ENCODE data around the gene CPLX4. TPM values are rescaled to one million over a fixed set of nuclear protein-coding genes. Genes with fewer than 3 reads are reported as not detected.

Gene CPLX4
- total RNA-seq, 6 donors from 2014 or later = not detected

DNA sequence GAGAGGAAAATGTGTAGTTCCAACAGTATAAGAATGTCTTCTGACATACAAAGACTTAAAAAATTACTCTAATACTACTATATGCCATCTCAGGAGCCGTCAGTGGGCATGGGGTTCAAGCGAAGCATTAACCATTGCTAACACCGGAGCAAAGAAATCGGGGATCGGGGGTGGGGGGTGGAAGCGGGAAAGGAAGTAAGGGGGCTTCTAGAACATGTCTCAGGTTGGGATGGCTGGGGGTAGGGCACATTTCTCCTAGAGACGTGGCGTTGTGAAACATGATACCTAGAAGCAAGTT, 39.9 kb upstream of the CPLX4 start:
- H3K27ac ChIP-seq = peak overlapping the region; percentile 86 to 95 (median 92)
- H3K9me3 ChIP-seq = no peaks in the 10 kb centered on the region
- H3K4me3 ChIP-seq = peak overlapping the region; percentile 73 to 95 (median 90)
- H3K4me1 ChIP-seq = peaks cover 11 to 23% (median 17%) of the 10 kb centered on the region in 4 donors
- ATAC-seq (ENCODE audit: low FRiP score in 2 of 2) (no peak), DNase-seq (peak in 1 of 2 donors; percentile 45)
- 1% methylated on average over 8 of the region's 8 CpGs for WGBS, 2 donors
- H3K36me3 ChIP-seq = peaks cover 0 to 26% (median 9%) of the 10 kb centered on the region in 4 donors
- no peak for TF ChIP-seq EP300 (IDR thresholded peaks at IDR 0.05)
- no peak for TF ChIP-seq POLR2AphosphoS5 (IDR thresholded peaks at IDR 0.05)
- TF ChIP-seq, protein P1, sequence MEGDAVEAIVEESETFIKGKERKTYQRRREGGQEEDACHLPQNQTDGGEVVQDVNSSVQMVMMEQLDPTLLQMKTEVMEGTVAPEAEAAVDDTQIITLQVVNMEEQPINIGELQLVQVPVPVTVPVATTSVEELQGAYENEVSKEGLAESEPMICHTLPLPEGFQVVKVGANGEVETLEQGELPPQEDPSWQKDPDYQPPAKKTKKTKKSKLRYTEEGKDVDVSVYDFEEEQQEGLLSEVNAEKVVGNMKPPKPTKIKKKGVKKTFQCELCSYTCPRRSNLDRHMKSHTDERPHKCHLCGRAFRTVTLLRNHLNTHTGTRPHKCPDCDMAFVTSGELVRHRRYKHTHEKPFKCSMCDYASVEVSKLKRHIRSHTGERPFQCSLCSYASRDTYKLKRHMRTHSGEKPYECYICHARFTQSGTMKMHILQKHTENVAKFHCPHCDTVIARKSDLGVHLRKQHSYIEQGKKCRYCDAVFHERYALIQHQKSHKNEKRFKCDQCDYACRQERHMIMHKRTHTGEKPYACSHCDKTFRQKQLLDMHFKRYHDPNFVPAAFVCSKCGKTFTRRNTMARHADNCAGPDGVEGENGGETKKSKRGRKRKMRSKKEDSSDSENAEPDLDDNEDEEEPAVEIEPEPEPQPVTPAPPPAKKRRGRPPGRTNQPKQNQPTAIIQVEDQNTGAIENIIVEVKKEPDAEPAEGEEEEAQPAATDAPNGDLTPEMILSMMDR (IDR thresholded peaks at IDR 0.05) = no peak
- no peak for TF ChIP-seq POLR2A (IDR thresholded peaks at IDR 0.05)
- no peaks in the 10 kb centered on the region for H3K27me3 ChIP-seq

- no peaks in the 10 kb centered on the region for H3K27me3 ChIP-seq
- no peak for DNase-seq
- H3K4me1 ChIP-seq = peaks cover 11 to 23% (median 17%) of the 10 kb centered on the region in 4 donors
- 8 to 17% methylated on average over 4 of the region's 4 CpGs for WGBS, 2 donors
- TF ChIP-seq, protein P1 (IDR thresholded peaks at IDR 0.05) = no peak
- TF ChIP-seq EP300 (IDR thresholded peaks at IDR 0.05) (no peak), POLR2AphosphoS5 (IDR thresholded peaks at IDR 0.05) (no peak), POLR2A (IDR thresholded peaks at IDR 0.05) (no peak)
- H3K27ac ChIP-seq = peak overlapping the region; percentile 86 to 95 (median 92)
- H3K9me3 ChIP-seq = no peaks in the 10 kb centered on the region
- H3K36me3 ChIP-seq = peaks cover 0 to 30% (median 11%) of the 10 kb centered on the region in 4 donors
- H3K4me3 ChIP-seq = peak overlapping the region in 3 of 4 donors; percentile 73 to 95 (median 94)
- no peak for ATAC-seq (ENCODE audit: low FRiP score in 2 of 2)
Observed at GRCh38 chr18:59357928-59358327, 39.5 kb upstream of the CPLX4 start.

DNA sequence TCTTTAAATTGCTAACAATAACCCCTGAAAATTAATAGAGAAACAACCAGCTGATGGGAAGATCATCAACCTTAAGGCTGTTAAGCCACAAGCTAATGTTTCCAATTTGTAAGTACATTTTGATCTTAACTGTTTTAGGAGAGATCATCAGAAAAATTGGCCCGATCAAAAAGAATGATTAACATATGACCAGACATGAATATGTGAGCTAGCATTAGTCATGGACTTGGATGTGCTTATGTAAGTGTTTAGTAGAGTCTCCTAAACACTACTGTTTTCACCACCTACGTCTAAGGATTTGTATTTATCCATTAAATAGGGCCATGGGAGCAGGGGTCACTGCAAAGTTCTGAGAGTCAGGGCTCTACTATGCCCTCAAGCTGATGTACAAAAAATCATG, 36.3 kb upstream of the CPLX4 start:
- H3K27ac ChIP-seq = no peak overlapping the region
- H3K9me3 ChIP-seq = no peaks in the 10 kb centered on the region
- H3K4me1 ChIP-seq = peaks cover 11 to 15% (median 13%) of the 10 kb centered on the region in 4 donors
- DNase-seq (no peak), ATAC-seq (ENCODE audit: low FRiP score in 2 of 2) (no peak)
- H3K27me3 ChIP-seq = no peaks in the 10 kb centered on the region
- no peak for TF ChIP-seq POLR2A (IDR thresholded peaks at IDR 0.05)
- peaks cover 12 to 61% (median 39%) of the 10 kb centered on the region in 4 donors for H3K36me3 ChIP-seq
- WGBS, 2 donors = 83 to 85% methylated on average over 2 of the region's 2 CpGs
- H3K4me3 ChIP-seq = no peak overlapping the region

GRCh38 chr18:59353079-59353680, 34.7 kb upstream of the CPLX4 start:
- Histone ChIP-seq H3K27me3 (no peaks in the 10 kb centered on the region), H3K4me3 (no peak overlapping the region), H3K36me3 (peaks cover 15 to 76% (median 52%) of the 10 kb centered on the region in 4 donors), H3K4me1 (peaks cover 11 to 13% (median 12%) of the 10 kb centered on the region in 4 donors), H3K27ac (no peak overlapping the region), H3K9me3 (no peaks in the 10 kb centered on the region)
- ATAC-seq (ENCODE audit: low FRiP score in 2 of 2) (no peak), DNase-seq (no peak)
- WGBS, 2 donors = 80 to 81% methylated on average over 4 of the region's 4 CpGs
- TF ChIP-seq EP300 (IDR thresholded peaks at IDR 0.05) = no peak
- TF ChIP-seq, protein P1 (IDR thresholded peaks at IDR 0.05) = no peak
- TF ChIP-seq POLR2AphosphoS5 (IDR thresholded peaks at IDR 0.05) = no peak
- TF ChIP-seq POLR2A (IDR thresholded peaks at IDR 0.05) = no peak

GRCh38 chr18:59352250-59352855, 33.9 kb upstream of the CPLX4 start:
- no peaks in the 10 kb centered on the region for H3K9me3 ChIP-seq
- TF ChIP-seq POLR2A (IDR thresholded peaks at IDR 0.05) = no peak
- TF ChIP-seq, protein P1 (IDR thresholded peaks at IDR 0.05) = no peak
- TF ChIP-seq POLR2AphosphoS5 (IDR thresholded peaks at IDR 0.05) = no peak
- TF ChIP-seq EP300 (IDR thresholded peaks at IDR 0.05) = no peak
- WGBS, 2 donors = 84 to 90% methylated on average over 3 of the region's 3 CpGs
- H3K4me1 ChIP-seq = peaks cover 5 to 8% (median 7%) of the 10 kb centered on the region in 4 donors
- H3K36me3 ChIP-seq = peaks cover 21 to 84% (median 54%) of the 10 kb centered on the region in 4 donors
- no peak for DNase-seq
- H3K27ac ChIP-seq = no peak overlapping the region
- H3K27me3 ChIP-seq = no peaks in the 10 kb centered on the region
- no peak overlapping the region for H3K4me3 ChIP-seq
- ATAC-seq (ENCODE audit: low FRiP score in 2 of 2) = no peak
